Stimulated activated CD8-positive, alpha-beta memory T cell treated with anti-CD3 and anti-CD28 coated beads, Interleukin-4, amount 100 ng/mL, for 4 hours (primary cell): ENCODE measurements around the gene MDC1.

Experiments used
- DNase-seq, 2 donors: peaks; one replicate each; pipeline ENCODE4 v3.0.0-alpha.2; 2020; ENCODE audit warnings: low read depth in 2 of 2, low spot score in 1 of 2

Gene MDC1

DNA sequence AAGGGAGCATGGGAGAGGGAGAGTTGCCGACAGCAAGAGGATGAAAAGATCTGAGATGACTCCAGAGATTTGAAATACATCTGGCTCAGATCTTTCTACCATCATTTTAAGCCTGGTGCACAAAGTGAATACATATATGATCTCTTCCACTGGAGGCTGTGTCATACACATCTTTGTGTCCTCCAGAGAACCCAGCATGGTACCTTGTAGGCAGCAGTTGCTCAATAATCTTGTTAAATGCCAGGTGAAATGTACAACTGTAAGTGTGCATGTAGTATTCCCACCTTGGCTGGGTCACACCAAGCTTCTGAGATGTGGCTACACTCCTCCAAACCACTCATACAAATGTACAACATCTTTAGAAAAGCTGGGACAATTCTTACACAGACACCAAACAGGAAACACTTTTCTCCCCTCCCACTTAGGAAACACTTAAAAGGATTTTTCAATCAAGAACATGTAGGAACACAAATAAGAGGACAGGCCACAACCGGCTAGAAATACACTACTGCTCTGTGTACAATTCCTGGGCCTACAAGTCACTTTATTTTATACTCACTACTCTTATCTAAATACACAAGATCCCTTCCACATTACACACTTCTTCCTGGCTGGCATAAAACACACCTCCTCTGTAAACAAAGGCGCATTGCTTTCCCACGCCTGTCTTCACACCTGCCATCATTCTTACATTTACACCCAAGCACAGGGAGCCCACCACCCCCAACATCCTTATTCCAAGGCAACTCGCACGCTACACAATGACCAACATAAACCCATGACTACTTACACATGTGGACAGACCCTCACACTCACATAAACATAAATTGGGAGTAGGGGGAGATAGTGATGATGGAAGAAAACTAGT is 31.1 kb upstream of the MDC1 start:
- no peak for DNase-seq

DNA sequence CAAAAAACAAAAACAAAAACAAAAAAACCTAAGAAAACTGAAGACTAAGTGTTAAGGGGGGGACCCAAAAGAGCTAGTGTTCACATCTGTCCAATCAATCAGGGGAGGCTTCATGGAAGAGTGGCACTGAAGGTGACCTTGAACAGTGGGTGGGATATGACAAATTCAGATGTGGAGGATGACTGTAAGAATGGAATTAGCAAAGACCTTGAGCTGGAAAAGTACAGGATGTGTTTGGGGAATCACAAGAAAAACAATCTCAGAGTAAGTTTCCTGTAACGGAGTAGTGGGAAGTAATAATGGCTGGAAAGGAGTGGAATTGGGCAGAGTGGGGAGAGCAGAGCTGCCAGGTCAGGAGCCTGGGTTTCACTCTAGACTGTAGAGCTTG is 30.2 kb upstream of the MDC1 start:
- DNase-seq, result no peak

GRCh38 chr6:30744054-30744805 is 27.1 kb upstream of the MDC1 start, which contains the start of gene IER3:
Gene IER3, minus strand, starts transcription at chr6:30744547. Its CDS starts 29 bp downstream, at chr6:30744518.
- peak; percentile 76 to 80 for DNase-seq

DNA sequence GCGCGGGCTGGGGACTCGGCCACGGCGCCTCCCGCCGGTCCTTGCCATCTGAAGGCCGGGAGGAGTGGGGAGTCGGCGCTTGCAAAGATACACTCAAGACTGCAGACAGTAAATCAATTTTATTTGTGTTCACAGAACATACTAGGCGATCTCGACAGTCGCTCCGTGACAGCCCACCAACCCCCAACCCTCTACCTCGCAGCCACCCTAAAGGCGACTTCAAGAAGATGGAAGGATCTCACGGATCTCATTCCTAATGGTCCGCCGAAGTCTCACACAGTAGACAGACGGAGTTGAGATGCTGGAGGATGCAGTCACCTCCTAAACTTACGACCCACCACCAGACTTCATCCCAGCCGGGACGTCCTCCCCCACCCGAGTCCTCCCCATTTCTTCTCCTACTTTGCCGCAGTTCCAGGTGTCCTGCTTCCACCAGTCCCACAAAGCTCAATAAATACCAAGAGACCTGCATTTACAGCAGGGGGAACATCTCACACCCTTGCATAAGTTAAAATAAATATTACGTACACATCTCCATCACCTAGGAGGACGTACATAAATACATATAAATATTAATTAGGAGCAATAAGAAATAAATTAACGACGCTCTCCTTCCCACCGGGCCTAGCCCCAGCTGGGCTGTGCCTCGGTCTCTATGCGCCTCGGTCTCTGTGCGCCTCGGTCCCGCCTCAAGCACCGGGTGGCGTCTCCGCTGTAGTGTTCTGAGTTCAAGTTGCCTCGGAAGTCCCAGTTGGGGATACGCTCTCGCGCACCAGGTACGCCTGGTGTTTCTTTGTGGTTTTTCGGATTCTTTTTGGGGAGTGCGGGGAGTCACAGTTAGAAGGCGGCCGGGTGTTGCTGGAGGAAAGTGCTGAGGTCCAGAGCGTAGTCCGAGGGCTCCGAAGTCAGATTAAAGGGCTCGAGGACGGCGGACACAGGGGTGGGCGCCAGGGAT is 26.3 kb upstream of the MDC1 start:
- no peak for DNase-seq

- DNase-seq, result peak; percentile 86 to 91
These were observed 25.4 kb upstream of the MDC1 start, which contains the start of gene FLOT1 for GRCh38 chr6:30742316-30743098. Gene FLOT1, minus strand, starts transcription at chr6:30742687. Its CDS starts 498 bp downstream, at chr6:30742189.

GRCh38 chr6:30741789-30742315 is 24.8 kb upstream of the MDC1 start:
- peak; percentile 35 to 36 for DNase-seq

GRCh38 chr6:30741063-30741779 is 24.1 kb upstream of the MDC1 start:
- peak in 1 of 2 donors; percentile 29 for DNase-seq

GRCh38 chr6:30740540-30740870 is 23.4 kb upstream of the MDC1 start:
- no peak for DNase-seq

- no peak for DNase-seq
These were observed 21.5 kb upstream of the MDC1 start for GRCh38 chr6:30738532-30738931.

DNA sequence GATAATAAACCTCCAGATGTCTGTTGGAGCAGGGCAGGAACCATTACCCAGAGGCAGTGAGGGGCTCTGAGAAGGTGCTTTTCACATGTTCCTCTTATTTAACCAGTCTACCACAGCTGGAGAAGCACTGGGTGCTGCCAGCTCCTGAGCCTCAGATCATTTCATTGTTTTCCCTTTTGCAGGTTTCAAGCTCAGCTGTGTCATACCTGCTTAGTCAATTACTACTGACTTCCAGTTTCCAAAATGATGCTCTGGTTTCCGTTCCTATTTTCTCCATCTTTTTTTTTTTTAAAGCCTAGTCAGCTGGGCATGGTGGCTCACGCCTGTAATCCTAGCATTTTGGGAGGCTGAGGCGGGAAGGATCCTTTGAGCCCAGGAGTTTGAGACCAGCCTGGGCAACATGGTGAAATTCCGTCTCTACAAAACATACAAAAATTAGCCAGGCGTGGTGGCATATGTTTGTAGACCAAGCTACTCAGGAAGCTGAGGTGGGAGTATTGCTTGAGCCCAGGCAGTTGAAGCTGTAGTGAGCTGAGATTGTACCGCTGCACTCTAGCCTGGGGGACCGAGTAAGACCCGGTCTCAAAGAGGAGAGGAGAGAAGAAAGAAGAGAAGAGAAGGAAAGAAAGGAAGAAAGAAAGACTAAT is 18.7 kb upstream of the MDC1 start:
- no peak for DNase-seq

DNA sequence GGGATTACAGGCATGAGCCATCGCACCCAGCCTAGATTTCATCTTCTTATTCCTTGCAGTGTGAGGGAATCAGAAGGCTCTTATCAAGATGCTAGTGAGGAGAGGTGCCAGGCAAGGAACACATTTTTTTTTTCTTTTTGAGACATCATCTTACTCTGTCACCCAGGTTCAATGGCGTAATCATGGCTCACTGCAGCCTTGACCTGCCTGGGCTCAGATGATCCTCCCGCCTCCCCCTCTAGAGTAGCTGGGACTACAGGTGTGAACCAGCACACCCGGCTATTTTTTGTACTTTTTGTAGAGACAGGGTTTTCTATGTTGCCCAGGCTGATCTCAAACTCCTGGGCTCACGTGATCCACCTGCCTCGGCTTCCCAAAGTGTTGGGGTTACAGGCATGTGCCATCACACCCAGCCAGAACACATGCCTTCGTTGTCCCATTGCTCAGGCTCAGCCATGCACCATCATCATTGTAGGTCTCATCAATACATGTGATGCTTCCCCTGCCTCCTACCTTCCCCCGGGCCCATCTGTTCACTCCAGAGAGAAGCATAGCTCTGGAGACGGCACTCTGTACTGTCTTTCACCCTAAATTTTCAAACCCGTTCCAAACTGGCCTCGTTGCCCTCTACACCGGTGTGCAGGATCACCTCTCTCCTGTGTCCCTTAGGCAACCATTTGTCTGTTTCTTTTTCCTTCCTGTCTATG is 15.3 kb upstream of the MDC1 start:
- no peak for DNase-seq

- DNase-seq, result peak; percentile 67
These were observed 13.7 kb upstream of the MDC1 start for GRCh38 chr6:30730601-30731435.

DNA sequence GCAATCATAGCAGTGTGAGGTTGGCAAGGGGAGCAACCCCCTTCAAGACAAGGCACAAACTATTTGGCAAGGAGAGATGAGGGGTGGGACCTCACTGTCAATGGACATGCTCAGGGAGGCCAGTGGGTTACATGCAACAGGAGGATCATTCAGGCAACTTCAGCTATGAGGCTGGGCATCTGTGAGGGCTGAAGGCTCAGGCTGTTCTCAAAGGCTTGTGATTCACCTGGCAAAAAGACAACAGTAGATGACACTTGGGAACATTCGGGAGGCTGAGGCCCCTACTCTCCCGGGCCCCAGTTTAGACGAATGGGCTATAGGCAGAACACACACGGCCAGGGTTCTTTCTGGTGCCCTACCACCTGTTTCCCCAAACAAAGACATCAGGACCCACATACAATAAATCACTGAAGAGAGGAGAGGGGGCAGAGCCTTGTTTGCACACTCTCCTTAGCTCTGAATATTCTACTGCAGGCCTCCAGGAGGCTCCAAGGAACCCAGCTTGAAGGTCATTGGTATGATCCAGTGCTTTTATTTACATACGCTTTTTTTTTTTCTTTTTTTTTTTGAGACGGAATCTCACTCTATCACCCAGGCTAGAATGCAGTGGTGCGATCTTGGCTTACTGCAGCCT is 11.0 kb upstream of the MDC1 start:
- DNase-seq, result no peak

DNA sequence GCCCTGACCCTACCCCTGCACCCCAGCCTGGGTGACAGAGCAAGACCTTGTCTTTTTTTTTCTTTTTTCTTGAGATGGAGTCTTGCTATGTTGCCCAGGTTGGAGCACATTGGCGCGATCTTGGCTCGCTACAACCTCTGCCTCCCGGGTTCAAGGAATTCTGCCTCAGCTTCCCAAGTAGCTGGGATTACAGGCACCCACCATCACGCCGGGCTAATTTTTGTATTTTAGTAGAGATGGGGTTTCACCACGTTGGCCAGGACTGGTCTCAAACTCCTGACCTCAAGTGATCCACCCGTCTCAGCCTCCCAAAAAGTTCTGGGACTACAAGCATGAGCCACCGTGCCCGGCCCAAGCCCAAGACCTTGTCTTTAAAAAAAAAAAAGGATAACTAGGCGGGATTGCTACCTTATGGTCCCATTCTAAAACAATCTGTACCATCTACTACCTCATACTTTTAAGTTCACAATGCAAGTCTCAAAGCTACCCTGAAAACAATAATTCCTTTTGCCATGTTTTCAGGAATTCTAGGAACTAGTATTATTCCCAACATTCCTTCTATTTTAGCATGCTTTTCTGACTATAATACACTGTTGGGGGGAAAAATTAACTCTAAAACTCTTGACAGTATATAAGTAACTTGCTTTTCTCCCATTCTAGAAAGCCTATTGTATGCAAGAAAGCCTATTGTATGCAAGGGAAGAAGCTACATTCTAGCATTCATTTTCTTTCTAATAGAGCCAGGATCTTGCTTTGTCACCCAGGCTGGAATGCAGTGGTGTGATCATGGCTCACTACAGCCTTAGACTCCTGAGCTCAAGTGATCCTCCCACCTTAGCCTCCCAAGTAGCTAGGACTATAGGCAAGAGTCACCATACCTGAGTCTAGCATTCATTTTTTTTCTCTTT is 9.7 kb upstream of the MDC1 start:
- no peak for DNase-seq

DNA sequence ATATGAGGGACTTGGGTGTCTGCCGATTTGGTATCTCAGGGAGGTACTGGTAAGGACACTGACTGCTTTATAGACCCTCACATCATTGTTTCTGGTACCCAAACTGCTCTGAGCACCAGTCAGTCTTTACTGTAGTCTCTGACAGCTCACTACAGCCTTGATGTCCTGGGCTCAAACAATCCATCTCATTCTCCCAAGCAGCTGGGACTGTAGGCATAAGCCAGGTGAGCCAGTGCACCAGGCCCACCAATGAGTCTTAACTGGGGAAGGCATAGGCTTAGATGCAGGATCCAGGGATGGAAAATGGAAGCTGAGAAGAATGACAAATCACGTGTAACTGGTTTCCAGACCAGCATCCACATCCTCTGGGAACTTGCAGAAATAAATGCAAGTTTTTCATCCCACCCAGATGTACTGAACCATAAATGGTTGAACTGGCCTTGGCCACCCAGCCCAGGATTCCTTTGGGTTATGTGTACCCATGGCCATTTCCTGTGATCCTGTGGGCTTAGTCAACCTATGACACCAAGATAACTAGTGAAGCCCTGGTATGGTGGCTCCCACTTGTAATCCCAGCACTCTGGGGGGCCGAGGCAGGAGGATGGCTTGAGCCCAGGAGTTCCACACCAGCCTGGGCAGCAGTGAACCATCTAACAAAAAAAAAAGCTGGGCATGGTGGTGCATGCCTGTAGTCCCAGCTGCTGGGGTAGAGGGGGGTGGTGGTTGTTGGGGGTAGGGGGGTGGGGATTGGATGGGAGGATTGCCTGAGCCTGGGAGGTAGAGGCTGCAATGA is 8.8 kb upstream of the MDC1 start:
- DNase-seq, result no peak
